K562 treated with DMSO at 1 percent for 4 hours (cell line): ENCODE results near the gene VEZF1. TPM values are rescaled to one million over a fixed set of nuclear protein-coding genes. Genes with fewer than 3 reads are reported as not detected.

Source experiments
- total RNA-seq: library from RNA; unstranded; fragments of 300-600 nt; gene quantifications from 2 replicates; pipeline ENCODE4 v1.2.3, GENCODE V29; 2022; ENCODE audit not compliant: insufficient read depth

The VEZF1 gene, protein sequence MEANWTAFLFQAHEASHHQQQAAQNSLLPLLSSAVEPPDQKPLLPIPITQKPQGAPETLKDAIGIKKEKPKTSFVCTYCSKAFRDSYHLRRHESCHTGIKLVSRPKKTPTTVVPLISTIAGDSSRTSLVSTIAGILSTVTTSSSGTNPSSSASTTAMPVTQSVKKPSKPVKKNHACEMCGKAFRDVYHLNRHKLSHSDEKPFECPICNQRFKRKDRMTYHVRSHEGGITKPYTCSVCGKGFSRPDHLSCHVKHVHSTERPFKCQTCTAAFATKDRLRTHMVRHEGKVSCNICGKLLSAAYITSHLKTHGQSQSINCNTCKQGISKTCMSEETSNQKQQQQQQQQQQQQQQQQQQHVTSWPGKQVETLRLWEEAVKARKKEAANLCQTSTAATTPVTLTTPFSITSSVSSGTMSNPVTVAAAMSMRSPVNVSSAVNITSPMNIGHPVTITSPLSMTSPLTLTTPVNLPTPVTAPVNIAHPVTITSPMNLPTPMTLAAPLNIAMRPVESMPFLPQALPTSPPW
- 20.0 and 22.5 TPM in 2 replicates for total RNA-seq

GRCh38 chr17:57987581-57988300 lies at the start of gene VEZF1:
VEZF1 (minus strand) TSS chr17:57988254; CDS start chr17:57988111, 143 bp downstream.

GRCh38 chr17:58006924-58007780 lies 19.1 kb upstream of the VEZF1 start, which contains the start of gene SRSF1:
SRSF1 (minus strand) TSS chr17:58007246; CDS start chr17:58007137, 109 bp downstream.

GRCh38 chr17:57955183-57955931 lies 32.7 kb downstream of the VEZF1 start, which contains the start of gene CUEDC1:
CUEDC1 (minus strand) TSS chr17:57955412; CDS start chr17:57885564, 69,848 bp downstream.

Other genes with a start within 250 kb of the VEZF1 start
- gene CCDC182, start 243.0 kb downstream of the VEZF1 start, total RNA-seq: not detected in 2 replicates
- 39.4 and 54.9 TPM in 2 replicates for gene MRPS23, start 138.2 kb downstream of the VEZF1 start, total RNA-seq
- 1.8 and 3.2 TPM in 2 replicates for gene CUEDC1, start 32.8 kb downstream of the VEZF1 start, total RNA-seq
- gene SRSF1, start 19.0 kb upstream of the VEZF1 start, total RNA-seq: 86.9 and 118 TPM in 2 replicates
- 18.0 and 20.0 TPM in 2 replicates for gene DYNLL2, start 95.2 kb upstream of the VEZF1 start, total RNA-seq
- not detected in 2 replicates for gene OR4D1, start 160.1 kb upstream of the VEZF1 start, total RNA-seq
- not detected in 2 replicates for gene OR4D2, start 178.7 kb upstream of the VEZF1 start, total RNA-seq
- 1.2 and 1.5 TPM in 2 replicates for gene EPX, start 204.5 kb upstream of the VEZF1 start, total RNA-seq
- 18.7 and 19.1 TPM in 2 replicates for gene MKS1, start 231.0 kb upstream of the VEZF1 start, total RNA-seq